Memory B cell (primary cell): ENCODE results near the gene NF1.

ENCODE experiments used
- ATAC-seq: fragments of 150-1000 bp; cut with Tn5 transposase; 2 replicates; pipeline ENCODE4 v1.10.0; 2021; ENCODE audit warnings: low read depth, mild to moderate bottlenecking, moderate library complexity
- DNase-seq, 2 donors: peaks; one replicate each; pipeline ENCODE4 v3.0.0; 2022; ENCODE audit warnings: low spot score in 2 of 2
- H3K27ac Mint-ChIP-seq: one replicate; pipeline ENCODE4 v1.8.0; 2022; ENCODE audit warnings: mild to moderate bottlenecking, moderate library complexity, mixed read lengths
- H3K27me3 Mint-ChIP-seq: one replicate; pipeline ENCODE4 v1.8.0; 2022; ENCODE audit warnings: mixed read lengths
- H3K36me3 Mint-ChIP-seq: one replicate; pipeline ENCODE4 v1.8.0; 2022; ENCODE audit warnings: mild to moderate bottlenecking, mixed read lengths
- H3K4me1 Mint-ChIP-seq: one replicate; pipeline ENCODE4 v1.8.0; 2022; ENCODE audit warnings: mixed read lengths
- H3K4me3 Mint-ChIP-seq: one replicate; pipeline ENCODE4 v1.8.0; 2022; ENCODE audit warnings: mild to moderate bottlenecking, moderate library complexity, mixed read lengths
- H3K9me3 Mint-ChIP-seq: one replicate; pipeline ENCODE4 v1.8.0; 2022; ENCODE audit warnings: mixed read lengths

Gene NF1

GRCh38 chr17:31400481-31400950 is 305.7 kb downstream of the NF1 start:
- no peak for DNase-seq
- no peaks in the 10 kb centered on the region for H3K36me3 Mint-ChIP-seq
- H3K4me1 Mint-ChIP-seq, result peaks cover 2% of the 10 kb centered on the region
- ATAC-seq, result no peak
- H3K9me3 Mint-ChIP-seq, result no peaks in the 10 kb centered on the region
- H3K27ac Mint-ChIP-seq, result no peak overlapping the region
- peaks cover 6% of the 10 kb centered on the region for H3K27me3 Mint-ChIP-seq
- H3K4me3 Mint-ChIP-seq, result no peak overlapping the region

- Mint-ChIP-seq H3K27me3 (peaks cover 6% of the 10 kb centered on the region), H3K9me3 (no peaks in the 10 kb centered on the region), H3K4me1 (peaks cover 2% of the 10 kb centered on the region), H3K36me3 (no peaks in the 10 kb centered on the region), H3K27ac (no peak overlapping the region), H3K4me3 (no peak overlapping the region)
- ATAC-seq (no peak), DNase-seq (no peak)
Observed at GRCh38 chr17:31401456-31402254, 306.9 kb downstream of the NF1 start.

DNA sequence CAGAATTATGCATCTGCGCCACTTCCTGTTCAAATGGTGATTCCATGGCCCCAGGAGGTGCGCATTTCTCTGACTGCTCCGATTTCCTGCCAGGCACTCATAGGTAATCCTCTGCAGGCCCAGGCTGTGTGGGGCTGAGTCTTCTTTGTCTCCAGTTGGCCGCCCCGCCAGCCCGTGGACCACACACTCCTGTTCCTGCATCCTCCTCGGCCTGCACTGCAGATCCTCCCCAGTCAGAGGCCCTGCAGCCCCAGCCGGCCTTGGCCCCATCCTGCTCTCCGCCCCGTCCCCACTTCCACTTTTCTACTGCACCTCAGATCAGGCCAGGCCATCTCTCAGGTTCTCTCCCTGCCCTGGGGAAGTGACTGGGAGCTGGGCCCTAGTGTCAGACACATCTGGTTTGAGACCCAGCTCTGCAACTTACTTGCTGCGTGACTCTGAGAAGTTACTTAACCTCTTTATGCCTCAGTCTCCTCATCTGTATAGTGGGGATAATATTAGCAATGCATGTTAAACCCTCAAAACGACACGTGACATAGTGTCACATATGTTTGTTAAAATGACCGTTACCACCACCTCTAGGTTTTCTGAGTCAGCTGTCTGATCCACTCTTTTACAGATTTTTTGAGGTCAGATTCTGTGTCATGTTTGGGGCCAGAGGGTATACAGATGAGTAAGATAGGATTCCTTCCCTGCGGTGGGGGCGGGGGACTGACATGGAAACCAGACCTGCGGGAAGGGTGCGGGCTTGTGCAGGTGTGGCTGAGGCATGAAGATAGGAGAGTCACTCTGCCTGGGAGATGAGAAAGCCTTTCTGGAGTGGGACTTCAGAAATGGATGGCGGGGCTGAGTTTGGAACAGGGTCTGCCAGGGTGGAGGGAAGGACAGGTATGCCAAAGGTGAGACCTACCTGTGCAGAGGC is 309.5 kb downstream of the NF1 start:
- peaks cover 2% of the 10 kb centered on the region for H3K4me1 Mint-ChIP-seq
- H3K27ac Mint-ChIP-seq, result no peak overlapping the region

GRCh38 chr17:31405890-31406371 is 311.2 kb downstream of the NF1 start:
- H3K27ac Mint-ChIP-seq, result no peak overlapping the region
- no peak for DNase-seq
- H3K9me3 Mint-ChIP-seq, result no peaks in the 10 kb centered on the region
- no peak overlapping the region for H3K4me3 Mint-ChIP-seq
- H3K4me1 Mint-ChIP-seq, result peaks cover 2% of the 10 kb centered on the region
- ATAC-seq, result no peak
- H3K27me3 Mint-ChIP-seq, result peaks cover 7% of the 10 kb centered on the region
- no peaks in the 10 kb centered on the region for H3K36me3 Mint-ChIP-seq

More for the DNA sequence above, 309.5 kb downstream of the NF1 start:
- Mint-ChIP-seq H3K9me3 (no peaks in the 10 kb centered on the region), H3K36me3 (no peaks in the 10 kb centered on the region), H3K4me3 (no peak overlapping the region), H3K27me3 (peaks cover 4% of the 10 kb centered on the region)
- DNase-seq (no peak), ATAC-seq (no peak)

DNA sequence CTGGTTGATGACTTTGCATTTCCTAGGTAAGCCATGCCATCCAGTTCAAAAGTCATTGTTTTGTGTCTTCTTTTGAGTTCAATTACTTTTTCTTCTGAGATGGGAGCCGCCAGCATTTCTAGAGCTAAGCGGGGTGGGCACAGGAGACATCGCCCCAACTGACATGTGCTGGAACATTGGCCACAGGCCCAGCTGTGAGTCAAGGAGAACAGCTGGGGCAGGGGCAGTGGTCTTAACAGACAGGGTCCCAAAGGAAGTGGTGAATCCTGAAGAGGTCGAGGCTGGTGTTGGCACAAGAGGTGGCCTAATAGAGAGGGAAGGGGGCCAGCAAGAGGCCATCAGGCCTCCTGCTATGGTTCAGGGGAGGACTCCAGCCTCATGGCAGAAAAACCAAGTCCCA is 313.8 kb downstream of the NF1 start:
- no peak overlapping the region for H3K4me3 Mint-ChIP-seq
- H3K9me3 Mint-ChIP-seq, result no peaks in the 10 kb centered on the region
- no peak for DNase-seq
- H3K27ac Mint-ChIP-seq, result no peak overlapping the region
- peaks cover 4% of the 10 kb centered on the region for H3K27me3 Mint-ChIP-seq
- ATAC-seq, result no peak
- no peaks in the 10 kb centered on the region for H3K36me3 Mint-ChIP-seq
- peaks cover 2% of the 10 kb centered on the region for H3K4me1 Mint-ChIP-seq

GRCh38 chr17:31411707-31412285 is 317.0 kb downstream of the NF1 start:
- H3K4me1 Mint-ChIP-seq, result peaks cover 9% of the 10 kb centered on the region
- no peak overlapping the region for H3K4me3 Mint-ChIP-seq
- DNase-seq (no peak), ATAC-seq (no peak)
- no peaks in the 10 kb centered on the region for H3K36me3 Mint-ChIP-seq
- H3K27me3 Mint-ChIP-seq, result peaks cover 6% of the 10 kb centered on the region
- H3K9me3 Mint-ChIP-seq, result no peaks in the 10 kb centered on the region
- H3K27ac Mint-ChIP-seq, result no peak overlapping the region

DNA sequence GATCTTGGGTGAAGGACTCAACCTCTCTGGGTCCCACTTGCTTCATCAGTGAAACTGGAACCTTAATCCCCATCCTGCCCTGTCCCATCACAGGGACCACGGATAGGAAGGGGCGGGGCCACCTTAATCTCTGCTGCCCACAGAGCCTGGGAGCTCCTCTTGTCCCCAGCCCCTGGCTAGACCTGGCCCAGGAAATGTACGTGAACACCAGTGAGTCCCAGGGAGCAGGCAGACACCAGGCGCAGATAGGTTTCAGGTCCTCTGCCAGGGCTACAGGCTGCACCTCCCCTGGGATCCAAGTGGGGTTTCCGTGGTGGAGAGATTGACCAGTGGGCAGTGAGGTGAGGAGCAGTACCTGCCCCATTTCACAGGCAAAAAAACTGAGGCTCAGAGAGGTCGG is 317.7 kb downstream of the NF1 start:
- peaks cover 11% of the 10 kb centered on the region for H3K27me3 Mint-ChIP-seq
- peaks cover 9% of the 10 kb centered on the region for H3K4me1 Mint-ChIP-seq
- ATAC-seq (no peak), DNase-seq (no peak)
- no peak overlapping the region for H3K27ac Mint-ChIP-seq
- H3K9me3 Mint-ChIP-seq, result no peaks in the 10 kb centered on the region
- no peaks in the 10 kb centered on the region for H3K36me3 Mint-ChIP-seq
- H3K4me3 Mint-ChIP-seq, result no peak overlapping the region

DNA sequence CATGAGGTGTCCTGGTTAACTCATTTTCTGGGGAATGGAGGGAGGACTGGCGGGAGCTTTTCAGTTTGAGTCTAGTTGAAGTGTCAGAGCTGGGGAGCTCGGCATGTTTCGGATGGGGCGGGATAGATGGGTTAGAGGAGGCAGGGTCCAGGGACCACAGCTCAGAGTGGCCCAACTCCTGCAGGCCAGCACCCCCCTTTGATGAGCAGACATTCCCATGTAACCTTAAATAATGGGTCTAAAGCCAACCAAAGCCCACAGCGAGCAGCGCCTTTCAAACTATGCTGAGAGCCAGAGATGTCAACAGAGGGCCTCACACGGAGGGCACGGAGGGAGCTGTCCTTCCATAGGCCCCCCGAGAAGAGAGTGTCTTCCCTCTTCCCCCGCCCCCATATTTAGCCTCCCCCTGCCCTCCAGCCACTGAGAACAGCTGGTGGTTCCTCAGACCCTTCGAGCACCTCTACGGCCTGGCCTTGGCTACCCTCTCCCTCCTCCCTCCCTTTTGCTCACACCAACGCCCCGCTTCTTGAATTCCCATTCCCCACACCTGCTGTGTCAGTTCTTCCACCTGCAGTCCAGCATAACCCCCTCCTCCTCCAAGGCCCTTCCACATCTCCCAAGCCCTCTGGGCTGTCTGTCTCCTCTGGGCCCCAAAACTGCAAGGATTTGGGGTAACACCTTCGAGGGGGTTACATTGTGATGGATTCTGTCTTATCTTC is 318.5 kb downstream of the NF1 start:
- Mint-ChIP-seq H3K27ac (no peak overlapping the region), H3K4me3 (no peak overlapping the region), H3K27me3 (peaks cover 11% of the 10 kb centered on the region), H3K9me3 (no peaks in the 10 kb centered on the region), H3K4me1 (peaks cover 9% of the 10 kb centered on the region), H3K36me3 (no peaks in the 10 kb centered on the region)
- ATAC-seq, result no peak
- no peak for DNase-seq

GRCh38 chr17:31413874-31414549 is 319.2 kb downstream of the NF1 start:
- H3K4me1 Mint-ChIP-seq, result peaks cover 9% of the 10 kb centered on the region
- no peak overlapping the region for H3K27ac Mint-ChIP-seq
- DNase-seq, result no peak
- H3K9me3 Mint-ChIP-seq, result no peaks in the 10 kb centered on the region
- no peaks in the 10 kb centered on the region for H3K36me3 Mint-ChIP-seq
- peaks cover 11% of the 10 kb centered on the region for H3K27me3 Mint-ChIP-seq
- no peak for ATAC-seq
- no peak overlapping the region for H3K4me3 Mint-ChIP-seq

DNA sequence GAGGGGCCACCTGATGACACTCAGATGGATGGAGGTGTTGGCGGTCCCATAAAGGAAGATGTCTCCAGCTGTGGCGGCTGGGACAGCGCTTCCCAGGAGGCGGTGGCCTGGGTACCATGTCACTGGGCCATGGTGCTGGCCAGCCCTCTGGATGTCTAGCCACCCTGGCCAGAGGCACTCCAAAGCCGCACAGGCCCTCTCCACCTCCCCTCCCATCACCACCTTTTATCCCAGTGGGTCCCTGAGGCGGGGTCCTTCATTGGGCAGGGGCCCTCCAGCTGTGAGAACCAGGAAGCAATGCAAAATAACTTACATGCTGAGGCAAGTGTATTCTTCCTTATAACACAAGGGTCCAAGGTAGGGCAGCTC is 319.8 kb downstream of the NF1 start:
- no peak overlapping the region for H3K27ac Mint-ChIP-seq
- H3K4me3 Mint-ChIP-seq, result no peak overlapping the region
- no peak for DNase-seq
- H3K36me3 Mint-ChIP-seq, result no peaks in the 10 kb centered on the region
- no peaks in the 10 kb centered on the region for H3K9me3 Mint-ChIP-seq
- no peak for ATAC-seq
- H3K4me1 Mint-ChIP-seq, result peaks cover 9% of the 10 kb centered on the region
- H3K27me3 Mint-ChIP-seq, result peaks cover 11% of the 10 kb centered on the region

GRCh38 chr17:31415004-31415454 is 320.3 kb downstream of the NF1 start:
- ATAC-seq (peak; percentile 63), DNase-seq (no peak)
- H3K36me3 Mint-ChIP-seq, result no peaks in the 10 kb centered on the region
- peak overlapping the region; percentile 25 for H3K4me3 Mint-ChIP-seq
- H3K9me3 Mint-ChIP-seq, result no peaks in the 10 kb centered on the region
- no peak overlapping the region for H3K27ac Mint-ChIP-seq
- peaks cover 9% of the 10 kb centered on the region for H3K4me1 Mint-ChIP-seq
- peaks cover 9% of the 10 kb centered on the region for H3K27me3 Mint-ChIP-seq

- Mint-ChIP-seq H3K27me3 (peaks cover 8% of the 10 kb centered on the region), H3K36me3 (no peaks in the 10 kb centered on the region), H3K9me3 (no peaks in the 10 kb centered on the region), H3K4me3 (no peak overlapping the region), H3K4me1 (peaks cover 9% of the 10 kb centered on the region), H3K27ac (no peak overlapping the region)
- ATAC-seq (no peak), DNase-seq (no peak)
Observed at GRCh38 chr17:31415640-31416502, 321.1 kb downstream of the NF1 start.
